ENCODE measurements around the gene SLC6A16. TPM values are rescaled to one million over a fixed set of nuclear protein-coding genes. Genes with fewer than 3 reads are reported as not detected.
"Not testable (repeated sequence)": the region's sequence is repeated elsewhere in the genome, so short reads cannot be mapped to it uniquely, and the experiment has no call there.

The SLC6A16 gene
- total and polyA plus RNA-seq, 12 donors: 0.17 to 3.5 (median 1.1) TPM; not detected in 1

DNA sequence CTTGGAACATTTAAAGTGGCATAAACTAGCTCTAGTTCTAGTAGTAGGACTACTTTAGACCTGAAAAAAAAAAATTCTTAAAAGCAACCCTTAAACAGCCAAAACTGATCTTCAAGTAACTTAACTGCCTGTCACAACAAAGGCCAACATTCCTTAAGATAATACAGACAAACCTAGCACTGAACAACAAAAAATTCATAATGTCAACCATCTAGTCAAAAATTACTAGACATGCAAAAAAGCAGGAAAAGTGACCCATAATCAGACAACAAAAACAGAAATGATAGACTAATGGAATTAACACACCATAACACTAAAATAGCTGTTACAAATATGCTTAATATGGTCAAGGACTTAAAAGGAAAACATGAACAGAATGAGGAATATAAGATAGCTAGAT is 6.7 kb downstream of the SLC6A16 start:
- DNase-seq: no peak

DNA sequence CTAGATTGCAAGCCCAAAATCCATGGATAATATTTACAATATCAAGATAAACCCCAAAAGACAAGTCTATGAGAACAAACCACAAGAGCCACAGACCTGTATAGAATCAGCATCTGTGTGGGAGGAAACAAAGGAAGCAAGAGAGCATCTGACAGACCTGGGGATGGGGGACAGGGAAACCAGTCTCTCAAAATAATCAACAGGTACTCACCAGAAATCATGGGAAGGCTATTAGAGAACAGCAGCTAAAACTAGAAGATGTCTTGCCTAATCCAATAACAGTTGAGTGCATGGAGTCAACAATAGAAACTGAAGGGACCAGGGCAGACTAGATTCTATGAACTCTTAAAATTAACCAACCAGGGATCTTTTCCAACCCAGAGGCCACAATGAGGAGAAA is 8.7 kb downstream of the SLC6A16 start:
- H3K9me3 ChIP-seq (replicated peaks in 1 of 3): no peaks in the 10 kb centered on the region
- no peak for DNase-seq
- H3K4me3 ChIP-seq: no peak overlapping the region
- H3K4me1 ChIP-seq (replicated peaks in 1 of 2): no peaks in the 10 kb centered on the region
- no peaks in the 10 kb centered on the region for H3K27me3 ChIP-seq
- H3K36me3 ChIP-seq (replicated peaks in 1 of 2): no peaks in the 10 kb centered on the region
- intact Hi-C loops (cut with DNase I): no loop called here
- TF ChIP-seq POLR2A (IDR thresholded peaks at IDR 0.05): no peak
- TF ChIP-seq, protein P1, sequence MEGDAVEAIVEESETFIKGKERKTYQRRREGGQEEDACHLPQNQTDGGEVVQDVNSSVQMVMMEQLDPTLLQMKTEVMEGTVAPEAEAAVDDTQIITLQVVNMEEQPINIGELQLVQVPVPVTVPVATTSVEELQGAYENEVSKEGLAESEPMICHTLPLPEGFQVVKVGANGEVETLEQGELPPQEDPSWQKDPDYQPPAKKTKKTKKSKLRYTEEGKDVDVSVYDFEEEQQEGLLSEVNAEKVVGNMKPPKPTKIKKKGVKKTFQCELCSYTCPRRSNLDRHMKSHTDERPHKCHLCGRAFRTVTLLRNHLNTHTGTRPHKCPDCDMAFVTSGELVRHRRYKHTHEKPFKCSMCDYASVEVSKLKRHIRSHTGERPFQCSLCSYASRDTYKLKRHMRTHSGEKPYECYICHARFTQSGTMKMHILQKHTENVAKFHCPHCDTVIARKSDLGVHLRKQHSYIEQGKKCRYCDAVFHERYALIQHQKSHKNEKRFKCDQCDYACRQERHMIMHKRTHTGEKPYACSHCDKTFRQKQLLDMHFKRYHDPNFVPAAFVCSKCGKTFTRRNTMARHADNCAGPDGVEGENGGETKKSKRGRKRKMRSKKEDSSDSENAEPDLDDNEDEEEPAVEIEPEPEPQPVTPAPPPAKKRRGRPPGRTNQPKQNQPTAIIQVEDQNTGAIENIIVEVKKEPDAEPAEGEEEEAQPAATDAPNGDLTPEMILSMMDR (IDR thresholded peaks at IDR 0.05): no peak
- no peak overlapping the region for H3K27ac ChIP-seq

More for the DNA sequence above, 6.7 kb downstream of the SLC6A16 start:
- H3K27me3 ChIP-seq: no peaks in the 10 kb centered on the region
- no peaks in the 10 kb centered on the region for H3K9me3 ChIP-seq (replicated peaks in 1 of 3)
- no peaks in the 10 kb centered on the region for H3K36me3 ChIP-seq (replicated peaks in 1 of 2)
- H3K4me3 ChIP-seq: no peak overlapping the region
- no peak overlapping the region for H3K27ac ChIP-seq
- TF ChIP-seq, protein P1 (IDR thresholded peaks at IDR 0.05): no peak
- intact Hi-C loops (cut with DNase I): no loop called here
- no peaks in the 10 kb centered on the region for H3K4me1 ChIP-seq (replicated peaks in 1 of 2)

DNA sequence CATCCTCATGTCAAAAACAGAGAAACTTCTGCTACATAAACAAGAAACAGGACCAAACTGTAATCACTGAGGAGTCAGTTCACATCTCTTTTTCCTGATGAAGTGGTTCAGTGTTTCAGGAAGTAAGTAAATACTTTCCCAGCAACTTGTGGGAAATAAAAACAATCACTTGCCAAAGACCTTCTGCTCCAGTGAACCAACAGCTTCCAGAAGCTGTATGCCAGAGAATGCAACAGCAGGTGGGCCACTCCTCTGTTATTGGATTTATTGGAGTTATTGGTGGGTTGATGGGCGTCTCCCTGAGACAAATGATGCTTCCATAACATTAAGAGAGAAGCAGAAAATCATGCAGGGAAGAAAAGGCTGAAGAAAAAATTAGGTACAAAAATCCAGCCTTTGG is 9.9 kb downstream of the SLC6A16 start:
- H3K4me1 ChIP-seq (replicated peaks in 1 of 2): no peaks in the 10 kb centered on the region
- H3K27ac ChIP-seq: no peak overlapping the region
- intact Hi-C loops (cut with DNase I): no loop called here
- H3K36me3 ChIP-seq (replicated peaks in 1 of 2): no peaks in the 10 kb centered on the region
- H3K9me3 ChIP-seq (replicated peaks in 1 of 3): no peaks in the 10 kb centered on the region
- no peak overlapping the region for H3K4me3 ChIP-seq
- TF ChIP-seq POLR2A (IDR thresholded peaks at IDR 0.05): no peak
- TF ChIP-seq, protein P1 (IDR thresholded peaks at IDR 0.05): no peak
- DNase-seq: no peak
- 50 to 83% (median 74%) methylated on average over 1 of the region's 1 CpG for WGBS, 4 donors
- no peaks in the 10 kb centered on the region for H3K27me3 ChIP-seq

DNA sequence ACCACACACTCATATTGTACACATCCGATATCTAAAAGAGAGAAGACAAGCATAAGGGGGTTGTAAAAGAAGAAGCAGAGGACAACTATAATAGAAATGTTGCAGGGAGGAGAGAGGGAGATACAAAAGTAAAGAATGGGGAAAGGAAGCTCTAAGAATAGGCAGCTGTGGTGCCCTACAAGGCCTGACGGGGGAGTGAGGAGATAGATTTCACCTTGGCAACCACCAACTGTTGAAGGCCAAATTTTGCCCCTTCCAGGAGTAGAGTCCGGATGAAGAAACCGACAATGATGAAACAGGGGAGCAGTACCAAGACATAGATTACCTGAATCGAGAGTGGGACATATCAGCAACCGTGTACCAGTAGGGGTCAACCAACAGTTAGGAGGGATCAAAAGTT is 15.9 kb downstream of the SLC6A16 start:
- no peak overlapping the region for H3K27ac ChIP-seq
- intact Hi-C loops (cut with DNase I): no loop called here
- 84 to 95% (median 87%) methylated on average over 6 of the region's 6 CpGs for WGBS, 4 donors
- no peaks in the 10 kb centered on the region for H3K27me3 ChIP-seq
- H3K4me3 ChIP-seq: no peak overlapping the region
- H3K36me3 ChIP-seq (replicated peaks in 1 of 2): no peaks in the 10 kb centered on the region
- no peaks in the 10 kb centered on the region for H3K4me1 ChIP-seq (replicated peaks in 1 of 2)
- TF ChIP-seq, protein P1 (IDR thresholded peaks at IDR 0.05): no peak
- no peak for TF ChIP-seq POLR2A (IDR thresholded peaks at IDR 0.05)
- no peaks in the 10 kb centered on the region for H3K9me3 ChIP-seq (replicated peaks in 1 of 3)
- DNase-seq: no peak

DNA sequence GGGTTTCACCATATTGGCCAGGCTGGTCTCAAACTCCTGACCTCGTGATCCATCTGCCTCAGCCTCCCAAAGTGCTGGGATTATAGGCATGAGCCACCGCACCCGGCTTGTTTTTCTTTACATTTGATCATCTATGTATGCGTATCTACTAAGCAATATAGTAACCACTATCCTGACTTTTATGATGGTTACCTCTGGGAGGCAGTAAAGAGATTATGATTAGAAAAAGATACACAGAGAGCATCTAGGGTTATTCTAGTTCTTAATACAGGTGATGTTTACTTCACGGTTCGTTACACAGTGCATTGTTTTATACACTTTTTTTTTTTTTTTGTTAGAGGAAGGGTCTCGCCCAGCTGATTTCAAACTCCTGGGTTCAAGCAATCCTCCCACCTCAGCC is 18.3 kb downstream of the SLC6A16 start:
- H3K27ac ChIP-seq; H3K36me3 ChIP-seq (replicated peaks in 1 of 2); intact Hi-C loops (cut with DNase I); H3K4me3 ChIP-seq; H3K27me3 ChIP-seq; H3K4me1 ChIP-seq (replicated peaks in 1 of 2); DNase-seq; H3K9me3 ChIP-seq (replicated peaks in 1 of 3): not testable (repeated sequence)
- WGBS, 4 donors: 67 to 82% (median 75%) methylated on average over 7 of the region's 7 CpGs

Measured in adrenal gland (tissue), 12 donors.